Measurements from ENCODE around the gene NT5C1B. TPM values are rescaled to one million over a fixed set of nuclear protein-coding genes. Genes with fewer than 3 reads are reported as not detected.

Gene NT5C1B
- total RNA-seq, 4 donors from 2014 or later = not detected

- WGBS, 2 donors = 31 to 41% methylated on average over 13 to 14 of the region's 16 CpGs
- H3K27ac ChIP-seq = peak overlapping the region in 3 of 4 donors; percentile 45 to 68 (median 65)
- intact Hi-C loops (cut with DNase I) = loop anchor here (5.0 to 10.0 kb wide), 2 partner anchors 224 to 1342 kb away; no protein-coding TSS in a partner anchor
Observed at GRCh38 chr2:18520451-18521425, 68.6 kb downstream of the NT5C1B start.

GRCh38 chr2:18519914-18520450, 69.4 kb downstream of the NT5C1B start:
- Histone ChIP-seq H3K27me3 (peaks cover 0 to 13% (median 0%) of the 10 kb centered on the region in 4 donors), H3K4me1 (peaks cover 0 to 26% (median 0%) of the 10 kb centered on the region in 3 donors), H3K9me3 (no peaks in the 10 kb centered on the region), H3K36me3 (no peaks in the 10 kb centered on the region), H3K4me3 (no peak overlapping the region), H3K27ac (peak overlapping the region in 3 of 4 donors; percentile 45 to 68 (median 65))
- intact Hi-C loops (cut with DNase I) = loop anchor here (5.0 to 10.0 kb wide), 2 partner anchors 225 to 1342 kb away; no protein-coding TSS in a partner anchor
- no peak for TF ChIP-seq CTCF (IDR thresholded peaks at IDR 0.05)
- no peak for TF ChIP-seq POLR2A (IDR thresholded peaks at IDR 0.05)
- DNase-seq = no peak
- 46 to 50% methylated on average over 7 of the region's 7 CpGs for WGBS, 2 donors

More at GRCh38 chr2:18520451-18521425, 68.6 kb downstream of the NT5C1B start:
- Histone ChIP-seq H3K9me3 (no peaks in the 10 kb centered on the region), H3K27me3 (peaks cover 0 to 13% (median 0%) of the 10 kb centered on the region in 4 donors), H3K36me3 (no peaks in the 10 kb centered on the region), H3K4me3 (no peak overlapping the region), H3K4me1 (peaks cover 0 to 24% (median 0%) of the 10 kb centered on the region in 3 donors)
- peak; percentile 60 to 91 (median 86) for TF ChIP-seq CTCF (IDR thresholded peaks at IDR 0.05)
- TF ChIP-seq POLR2A (IDR thresholded peaks at IDR 0.05) = no peak
- DNase-seq = no peak

- TF ChIP-seq CTCF (IDR thresholded peaks at IDR 0.05) = no peak
- no peak for TF ChIP-seq POLR2A (IDR thresholded peaks at IDR 0.05)
- Histone ChIP-seq H3K27me3 (peaks cover 0 to 13% (median 0%) of the 10 kb centered on the region in 4 donors), H3K4me3 (no peak overlapping the region), H3K9me3 (no peaks in the 10 kb centered on the region), H3K4me1 (peaks cover 0 to 31% (median 0%) of the 10 kb centered on the region in 3 donors), H3K27ac (peak overlapping the region in 3 of 4 donors; percentile 45 to 68 (median 65)), H3K36me3 (no peaks in the 10 kb centered on the region)
- no peak for DNase-seq
- 54 to 68% methylated on average over 11 of the region's 11 CpGs for WGBS, 2 donors
- intact Hi-C loops (cut with DNase I) = no loop called here
Observed at GRCh38 chr2:18518116-18519111, 71.0 kb downstream of the NT5C1B start.

- Histone ChIP-seq H3K27me3 (peaks cover 0 to 13% (median 0%) of the 10 kb centered on the region in 4 donors), H3K4me3 (no peak overlapping the region), H3K4me1 (peaks cover 0 to 31% (median 0%) of the 10 kb centered on the region in 3 donors), H3K9me3 (no peaks in the 10 kb centered on the region), H3K27ac (peak overlapping the region in 2 of 4 donors; percentile 45 to 65), H3K36me3 (no peaks in the 10 kb centered on the region)
- TF ChIP-seq POLR2A (IDR thresholded peaks at IDR 0.05) (no peak), CTCF (IDR thresholded peaks at IDR 0.05) (no peak)
- intact Hi-C loops (cut with DNase I) = no loop called here
- 53 to 79% methylated on average over 1 of the region's 1 CpG for WGBS, 2 donors
- no peak for DNase-seq
Observed at GRCh38 chr2:18517386-18517785, 72.0 kb downstream of the NT5C1B start.
